Effector memory CD8-positive, alpha-beta T cell (primary cell): Measurements from ENCODE around the gene DOCK3.
"Not testable (repeated sequence)": the region's sequence is repeated elsewhere in the genome, so short reads cannot be mapped to it uniquely, and the experiment has no call there.

Source experiments
- ATAC-seq: fragments of 150-1000 bp; cut with Tn5 transposase; replicated peaks from 2 replicates; pipeline ENCODE4 v1.10.0; 2021; ENCODE audit warnings: mild to moderate bottlenecking, moderate library complexity
- DNase-seq, 3 experiments: peaks; one replicate each; pipeline ENCODE4 v3.0.0; 2021
- H3K27ac Mint-ChIP-seq, 2 donors: one replicate each; pipeline ENCODE4 v1.8.0; 2022; ENCODE audit warnings: mild to moderate bottlenecking in 2 of 2, mixed read lengths in 2 of 2, moderate library complexity in 2 of 2
- H3K27me3 Mint-ChIP-seq, 2 donors: one replicate each; pipeline ENCODE4 v1.8.0; 2022; ENCODE audit warnings: mixed read lengths in 2 of 2
- H3K36me3 Mint-ChIP-seq: one replicate; pipeline ENCODE4 v1.8.0; 2022; ENCODE audit warnings: mild to moderate bottlenecking, moderate library complexity, mixed read lengths; ENCODE audit not compliant: insufficient read depth
- H3K4me1 Mint-ChIP-seq, 2 donors: one replicate each; pipeline ENCODE4 v1.8.0; 2022; ENCODE audit warnings: low read depth in 2 of 2, mixed read lengths in 2 of 2
- H3K4me3 Mint-ChIP-seq, 2 donors: one replicate each; pipeline ENCODE4 v1.8.0; 2022; ENCODE audit warnings: mild to moderate bottlenecking in 2 of 2, mixed read lengths in 2 of 2, moderate library complexity in 2 of 2
- H3K9me3 Mint-ChIP-seq, 2 donors: one replicate each; pipeline ENCODE4 v1.8.0; 2022; ENCODE audit warnings: mixed read lengths in 2 of 2

The DOCK3 gene

GRCh38 chr3:51123531-51123930, 448.8 kb downstream of the DOCK3 start:
- peaks cover 18 to 23% of the 10 kb centered on the region in 2 donors for H3K27me3 Mint-ChIP-seq
- H3K4me3 Mint-ChIP-seq: no peak overlapping the region
- no peak overlapping the region for H3K27ac Mint-ChIP-seq
- ATAC-seq (no peak), DNase-seq (no peak)
- no peaks in the 10 kb centered on the region for H3K36me3 Mint-ChIP-seq
- H3K9me3 Mint-ChIP-seq: peaks cover 3 to 12% of the 10 kb centered on the region in 2 donors
- H3K4me1 Mint-ChIP-seq: no peaks in the 10 kb centered on the region

DNA sequence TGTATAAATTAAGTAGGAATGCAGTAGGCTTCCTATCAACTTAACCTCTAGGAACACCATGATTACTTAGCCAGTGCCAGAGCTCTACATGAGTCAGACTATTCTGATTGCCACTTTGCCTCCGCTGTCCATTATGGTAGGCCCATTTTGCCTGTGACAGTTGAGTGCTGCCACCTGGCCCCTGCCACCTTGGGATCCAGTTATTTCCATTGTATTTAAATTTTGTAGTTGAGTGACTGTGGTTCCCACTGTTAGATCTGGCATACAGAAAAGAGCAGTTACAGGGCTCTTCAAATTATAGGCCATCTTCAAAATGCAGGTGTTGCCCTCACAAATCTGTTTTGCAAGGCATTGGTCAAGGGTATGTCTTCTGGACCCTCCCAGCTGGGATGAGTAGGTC, 456.9 kb downstream of the DOCK3 start:
- not testable (repeated sequence) for H3K27ac Mint-ChIP-seq

GRCh38 chr3:51137715-51138114, 463.0 kb downstream of the DOCK3 start:
- Mint-ChIP-seq H3K4me3 (no peak overlapping the region), H3K27me3 (peaks cover 0 to 6% of the 10 kb centered on the region in 2 donors), H3K27ac (no peak overlapping the region), H3K36me3 (no peaks in the 10 kb centered on the region), H3K4me1 (peaks cover 8 to 15% of the 10 kb centered on the region in 2 donors), H3K9me3 (no peaks in the 10 kb centered on the region)
- no peak for DNase-seq
- no peak for ATAC-seq

More for the DNA sequence above, 456.9 kb downstream of the DOCK3 start:
- not testable (repeated sequence) for H3K36me3 Mint-ChIP-seq, H3K4me1 Mint-ChIP-seq, H3K27me3 Mint-ChIP-seq, H3K4me3 Mint-ChIP-seq, ATAC-seq, DNase-seq
- H3K9me3 Mint-ChIP-seq: peaks cover 9 to 10% of the 10 kb centered on the region in 2 donors

GRCh38 chr3:51139616-51140015, 464.9 kb downstream of the DOCK3 start:
- Mint-ChIP-seq H3K27me3 (peaks cover 0 to 6% of the 10 kb centered on the region in 2 donors), H3K9me3 (no peaks in the 10 kb centered on the region), H3K27ac (peak overlapping the region in 1 of 2 donors; percentile 23), H3K4me1 (peaks cover 8 to 20% of the 10 kb centered on the region in 2 donors), H3K4me3 (no peak overlapping the region), H3K36me3 (no peaks in the 10 kb centered on the region)
- ATAC-seq: no peak
- no peak for DNase-seq

DNA sequence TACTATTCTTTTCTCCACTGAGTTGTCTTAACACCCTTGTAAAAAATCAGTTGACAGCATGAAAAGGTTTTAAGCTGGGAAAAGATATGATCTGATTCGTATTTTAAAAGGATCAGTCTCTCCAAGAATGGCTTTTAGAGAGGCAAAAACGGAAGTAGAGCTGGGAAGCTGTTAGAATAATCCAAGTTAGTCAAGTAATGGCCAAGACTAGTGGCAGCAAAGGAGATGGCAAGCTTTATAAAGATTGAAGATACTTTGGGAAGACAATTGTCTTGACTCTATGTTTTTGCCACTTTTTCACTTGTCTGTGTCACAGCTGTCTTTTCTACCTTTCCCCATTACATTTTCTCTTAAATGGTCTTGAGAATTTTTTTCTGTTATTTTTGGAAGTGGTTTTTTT, 466.8 kb downstream of the DOCK3 start:
- DNase-seq (no peak), ATAC-seq (no peak)
- Mint-ChIP-seq H3K4me3 (peak overlapping the region in 1 of 2 donors; percentile 2), H3K27me3 (peaks cover 0 to under 1% of the 10 kb centered on the region in 2 donors), H3K27ac (peak overlapping the region in 1 of 2 donors; percentile 23), H3K36me3 (no peaks in the 10 kb centered on the region), H3K9me3 (no peaks in the 10 kb centered on the region), H3K4me1 (peaks cover 8 to 17% of the 10 kb centered on the region in 2 donors)

DNA sequence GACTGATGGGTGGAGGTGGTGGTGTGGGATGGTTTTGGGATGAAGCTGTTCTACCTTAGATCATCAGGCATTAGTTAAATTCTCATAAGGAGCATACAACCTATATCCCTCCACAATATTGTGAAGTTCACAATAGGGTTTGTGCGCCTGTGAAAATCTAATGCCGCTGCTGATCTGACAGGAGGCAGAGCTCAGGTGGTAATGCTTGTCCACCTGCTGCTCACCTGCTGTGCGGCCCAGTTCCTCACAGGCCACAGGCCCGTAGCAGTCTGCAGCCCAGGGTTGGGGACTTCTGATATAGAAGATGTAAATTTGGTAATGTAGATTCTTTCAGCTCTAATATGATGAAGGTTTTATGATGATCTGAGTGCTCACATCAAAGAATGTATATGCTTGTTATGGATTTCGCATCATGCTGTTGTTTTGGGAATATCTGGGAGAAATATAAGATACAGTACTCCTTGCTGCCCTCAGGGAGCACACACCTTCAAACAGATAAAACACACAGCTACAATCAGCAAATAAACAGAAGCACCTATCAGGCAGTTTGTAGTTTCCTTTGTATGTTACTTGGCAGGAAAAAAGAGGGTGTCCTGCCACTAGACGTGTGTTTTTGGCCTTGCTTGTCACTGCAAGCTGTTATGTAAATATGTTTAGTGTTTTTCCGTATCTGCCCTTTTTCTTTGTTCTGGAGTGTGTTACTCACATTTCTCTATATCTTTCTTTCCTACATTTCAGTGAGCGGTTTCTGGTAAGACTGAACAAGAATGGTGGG, 471.3 kb downstream of the DOCK3 start:
- no peak overlapping the region for H3K27ac Mint-ChIP-seq
- peaks cover 8 to 18% of the 10 kb centered on the region in 2 donors for H3K4me1 Mint-ChIP-seq
- H3K27me3 Mint-ChIP-seq: peaks cover 13 to 14% of the 10 kb centered on the region in 2 donors
- DNase-seq (no peak), ATAC-seq (no peak)
- no peaks in the 10 kb centered on the region for H3K36me3 Mint-ChIP-seq
- no peak overlapping the region for H3K4me3 Mint-ChIP-seq
- H3K9me3 Mint-ChIP-seq: no peaks in the 10 kb centered on the region

DNA sequence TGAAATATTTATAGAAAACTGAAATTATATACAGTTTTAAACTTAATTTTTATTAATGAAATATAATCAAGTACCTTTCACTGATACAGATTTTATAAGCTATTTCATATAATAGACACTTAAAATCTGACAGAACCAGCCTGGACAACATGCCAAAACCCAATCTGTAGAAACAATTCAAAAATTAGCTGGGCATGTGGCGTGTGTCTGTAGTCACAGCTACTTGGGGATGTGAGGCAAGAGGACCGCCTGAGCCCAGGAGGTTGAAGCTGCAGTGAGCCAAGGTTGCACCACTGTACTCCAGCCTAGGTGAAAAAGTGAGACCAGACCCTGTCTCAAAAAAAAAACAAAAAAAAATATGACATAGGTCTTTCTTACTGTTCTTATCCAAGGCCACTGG, 472.1 kb downstream of the DOCK3 start:
- Mint-ChIP-seq H3K9me3 (no peaks in the 10 kb centered on the region), H3K36me3 (no peaks in the 10 kb centered on the region), H3K4me3 (no peak overlapping the region), H3K27me3 (peaks cover 16 to 19% of the 10 kb centered on the region in 2 donors), H3K27ac (no peak overlapping the region), H3K4me1 (peaks cover 6 to 16% of the 10 kb centered on the region in 2 donors)
- DNase-seq: no peak
- no peak for ATAC-seq

GRCh38 chr3:51156147-51156546, 481.4 kb downstream of the DOCK3 start:
- DNase-seq (no peak), ATAC-seq (no peak)
- no peaks in the 10 kb centered on the region for H3K9me3 Mint-ChIP-seq
- peaks cover 0 to under 1% of the 10 kb centered on the region in 2 donors for H3K4me1 Mint-ChIP-seq
- H3K36me3 Mint-ChIP-seq: no peaks in the 10 kb centered on the region
- no peak overlapping the region for H3K4me3 Mint-ChIP-seq
- H3K27me3 Mint-ChIP-seq: peaks cover 3 to 9% of the 10 kb centered on the region in 2 donors
- no peak overlapping the region for H3K27ac Mint-ChIP-seq

DNA sequence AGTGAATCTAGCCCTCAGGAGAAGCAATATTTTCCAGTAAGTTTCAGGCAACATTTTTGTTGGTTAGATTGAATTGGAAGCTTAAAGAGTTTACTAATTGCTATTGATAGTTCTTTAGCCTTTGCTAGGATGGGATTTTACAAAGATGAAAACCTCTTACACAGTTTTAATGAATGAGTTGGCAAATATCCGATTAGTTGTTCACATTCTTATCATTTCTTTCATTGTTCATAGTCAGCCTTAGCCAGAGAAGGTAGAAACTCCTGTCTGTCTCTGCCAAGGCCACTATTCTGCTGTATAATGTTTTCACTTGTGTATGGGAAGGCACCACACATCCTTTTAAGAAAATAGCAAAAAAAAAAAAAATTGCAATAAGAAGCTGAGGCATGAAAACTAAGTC, 488.3 kb downstream of the DOCK3 start:
- no peak for ATAC-seq
- no peaks in the 10 kb centered on the region for H3K27me3 Mint-ChIP-seq
- DNase-seq: no peak
- no peak overlapping the region for H3K27ac Mint-ChIP-seq
- no peak overlapping the region for H3K4me3 Mint-ChIP-seq
- no peaks in the 10 kb centered on the region for H3K36me3 Mint-ChIP-seq
- H3K4me1 Mint-ChIP-seq: no peaks in the 10 kb centered on the region
- H3K9me3 Mint-ChIP-seq: no peaks in the 10 kb centered on the region

DNA sequence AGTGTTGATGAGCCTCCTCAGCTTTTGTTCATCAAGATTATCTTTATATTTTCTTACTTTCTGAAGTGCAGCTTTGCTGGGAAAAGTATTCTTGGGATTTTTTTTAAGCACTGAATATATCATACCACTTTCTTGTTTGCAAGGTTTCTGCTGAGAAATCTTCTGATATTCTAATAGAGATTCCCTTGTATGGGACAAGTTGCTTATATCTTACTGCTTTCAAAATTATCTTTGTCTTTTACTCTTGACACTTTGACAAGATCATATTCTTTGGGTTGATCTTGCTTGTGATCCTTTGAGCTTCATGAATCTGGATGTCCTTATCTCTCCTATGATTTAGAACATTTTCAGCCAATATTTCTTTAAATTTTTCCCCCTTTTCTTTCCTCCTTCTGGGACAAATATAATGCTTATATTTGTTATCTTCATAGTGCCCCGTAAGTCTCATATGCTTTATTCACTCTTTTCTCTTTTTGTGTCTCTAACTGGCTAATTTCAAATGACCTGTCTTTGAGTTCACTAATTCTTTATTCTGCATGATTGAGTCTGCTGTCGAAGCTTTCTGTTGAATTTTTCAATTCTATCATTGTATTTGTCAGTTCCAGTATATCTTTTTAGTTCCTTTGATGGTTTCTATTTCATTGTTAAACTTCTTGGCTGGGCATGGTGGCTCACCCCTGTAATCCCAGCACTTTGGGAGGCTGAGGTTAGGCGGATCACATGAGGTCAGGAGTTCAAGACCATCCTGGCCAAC, 499.0 kb downstream of the DOCK3 start:
- Mint-ChIP-seq H3K4me3 (no peak overlapping the region), H3K36me3 (peaks cover 6% of the 10 kb centered on the region), H3K9me3 (peaks cover 7 to 9% of the 10 kb centered on the region in 2 donors), H3K27ac (no peak overlapping the region), H3K27me3 (peaks cover 0 to 4% of the 10 kb centered on the region in 2 donors), H3K4me1 (no peaks in the 10 kb centered on the region)
- ATAC-seq (no peak), DNase-seq (no peak)

GRCh38 chr3:51176923-51177322, 502.2 kb downstream of the DOCK3 start:
- no peak overlapping the region for H3K27ac Mint-ChIP-seq
- H3K4me1 Mint-ChIP-seq: no peaks in the 10 kb centered on the region
- H3K4me3 Mint-ChIP-seq: no peak overlapping the region
- peaks cover 0 to 10% of the 10 kb centered on the region in 2 donors for H3K27me3 Mint-ChIP-seq
- H3K9me3 Mint-ChIP-seq: peaks cover 7 to 9% of the 10 kb centered on the region in 2 donors
- no peak for ATAC-seq
- H3K36me3 Mint-ChIP-seq: peaks cover 6% of the 10 kb centered on the region
- no peak for DNase-seq

GRCh38 chr3:51186446-51186845, 511.7 kb downstream of the DOCK3 start:
- not testable (repeated sequence) for H3K27ac Mint-ChIP-seq, H3K36me3 Mint-ChIP-seq, DNase-seq, H3K4me1 Mint-ChIP-seq, ATAC-seq, H3K4me3 Mint-ChIP-seq, H3K27me3 Mint-ChIP-seq
- H3K9me3 Mint-ChIP-seq: peaks cover 3 to 11% of the 10 kb centered on the region in 2 donors

GRCh38 chr3:51190199-51190598, 515.5 kb downstream of the DOCK3 start:
- no peak for DNase-seq
- Mint-ChIP-seq H3K4me1 (peaks cover 0 to 7% of the 10 kb centered on the region in 2 donors), H3K27ac (no peak overlapping the region), H3K9me3 (peaks cover 3 to 11% of the 10 kb centered on the region in 2 donors), H3K4me3 (no peak overlapping the region), H3K27me3 (no peaks in the 10 kb centered on the region), H3K36me3 (no peaks in the 10 kb centered on the region)
- ATAC-seq: no peak

DNA sequence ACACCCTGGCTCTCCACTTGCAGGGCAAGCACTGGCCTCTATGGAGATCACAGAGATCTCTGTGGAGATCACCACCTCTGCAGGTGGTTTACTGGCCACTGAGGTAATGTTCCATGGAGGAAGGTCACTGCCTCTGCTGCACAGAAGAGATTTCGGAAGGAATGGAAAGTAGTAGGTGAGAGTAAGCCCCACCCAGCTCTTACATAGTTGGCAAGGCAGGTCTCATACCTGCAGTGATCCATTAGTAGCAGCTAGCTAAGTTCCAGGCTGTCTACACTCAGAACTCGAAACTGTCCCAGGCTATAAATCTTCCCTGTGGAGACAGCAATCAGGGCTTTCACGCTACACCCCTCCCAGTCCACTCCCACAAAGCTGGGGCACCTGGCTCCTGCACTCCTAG, 516.1 kb downstream of the DOCK3 start:
- Mint-ChIP-seq H3K27ac (no peak overlapping the region), H3K27me3 (no peaks in the 10 kb centered on the region), H3K4me1 (peaks cover 0 to 7% of the 10 kb centered on the region in 2 donors), H3K4me3 (no peak overlapping the region), H3K36me3 (no peaks in the 10 kb centered on the region), H3K9me3 (peaks cover under 1 to 7% of the 10 kb centered on the region in 2 donors)
- ATAC-seq (no peak), DNase-seq (no peak)
